Left lobe of liver (tissue), 2 donors: ENCODE data around the gene AIM2. TPM values are rescaled to one million over a fixed set of nuclear protein-coding genes. Genes with fewer than 3 reads are reported as not detected.
"Not testable (repeated sequence)": the region's sequence is repeated elsewhere in the genome, so short reads cannot be mapped to it uniquely, and the experiment has no call there.

Source experiments
- ATAC-seq: fragments of 200-7000 bp; cut with Tn5 transposase; one replicate; pipeline ENCODE4 v1.9.1; 2020; ENCODE audit warnings: mild to moderate bottlenecking, moderate library complexity
- DNase-seq: peaks from one replicate; pipeline ENCODE4 v3.0.0-alpha.2; 2020; ENCODE audit warnings: low spot score
- total RNA-seq: library from RNA; stranded (reverse); gene quantifications from one replicate; pipeline ENCODE4 v1.2.1, GENCODE V29; 2021
- donor health status: DM: no; HTN: no; CAD: no; lungs with moderate emphysema.
- donor health status: DM: no; HTN: yes; CAD: no.

The AIM2 gene
- total RNA-seq, 1 donor from 2014 or later: 0.23 TPM

GRCh38 chr1:159081626-159082025 lies 5.1 kb upstream of the AIM2 start:
- DNase-seq: no peak
- ATAC-seq: no peak

DNA sequence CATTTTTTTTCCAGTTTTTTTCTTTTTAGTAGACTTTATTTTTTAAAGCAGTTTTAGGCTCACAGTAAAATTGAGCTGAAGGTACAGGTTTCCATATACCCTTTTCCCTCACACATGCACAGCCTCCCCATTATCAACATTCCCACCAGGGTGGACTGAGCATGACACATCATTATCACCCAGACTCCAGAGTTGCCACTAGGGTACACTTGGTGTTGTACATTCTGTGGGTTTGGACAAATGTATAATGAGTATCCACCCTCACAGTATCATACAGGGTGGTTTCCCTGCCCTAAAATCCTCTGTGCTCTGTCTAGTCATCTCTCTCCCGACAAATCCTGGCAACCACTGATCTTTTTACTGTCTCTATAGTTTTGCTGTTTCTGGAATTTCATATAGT lies 3.0 kb upstream of the AIM2 start:
- DNase-seq (no peak), ATAC-seq (no peak)

- peak; percentile 52 for DNase-seq
- ATAC-seq: peak; percentile 18
These were observed 775 bp upstream of the AIM2 start for GRCh38 chr1:159077120-159077961.

DNA sequence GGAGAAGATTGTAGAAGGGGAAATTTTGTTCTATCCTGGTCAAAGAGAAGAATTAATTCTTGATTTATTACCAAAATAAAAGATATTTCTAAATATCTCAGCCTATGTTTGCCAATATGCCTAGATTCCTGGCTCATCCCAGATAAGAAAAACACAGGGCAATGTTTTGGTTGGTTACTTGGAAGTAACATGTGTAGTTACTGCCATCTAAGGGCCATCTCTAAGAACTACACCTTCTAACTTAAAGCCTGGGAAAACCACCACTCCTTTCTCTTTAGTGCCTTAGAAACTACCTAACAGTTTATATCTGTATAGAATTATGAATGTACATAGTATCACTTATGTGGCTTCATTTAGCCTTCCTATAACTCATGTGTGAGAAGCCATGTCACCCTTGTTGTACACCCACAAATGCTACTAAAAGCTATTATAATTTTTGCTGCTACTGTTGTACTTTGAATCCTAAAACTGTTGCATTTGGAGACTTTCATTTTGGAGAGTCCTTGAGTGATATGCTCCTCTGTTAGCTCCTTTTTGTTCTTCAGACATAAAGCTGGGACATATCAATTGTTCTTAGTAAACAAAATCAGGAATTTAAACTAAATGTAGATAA lies 4.5 kb downstream of the AIM2 start:
- ATAC-seq (peak; percentile 99), DNase-seq (no peak)

- DNase-seq: no peak
- ATAC-seq: no peak
These were observed 7.7 kb downstream of the AIM2 start for GRCh38 chr1:159068886-159069285.

DNA sequence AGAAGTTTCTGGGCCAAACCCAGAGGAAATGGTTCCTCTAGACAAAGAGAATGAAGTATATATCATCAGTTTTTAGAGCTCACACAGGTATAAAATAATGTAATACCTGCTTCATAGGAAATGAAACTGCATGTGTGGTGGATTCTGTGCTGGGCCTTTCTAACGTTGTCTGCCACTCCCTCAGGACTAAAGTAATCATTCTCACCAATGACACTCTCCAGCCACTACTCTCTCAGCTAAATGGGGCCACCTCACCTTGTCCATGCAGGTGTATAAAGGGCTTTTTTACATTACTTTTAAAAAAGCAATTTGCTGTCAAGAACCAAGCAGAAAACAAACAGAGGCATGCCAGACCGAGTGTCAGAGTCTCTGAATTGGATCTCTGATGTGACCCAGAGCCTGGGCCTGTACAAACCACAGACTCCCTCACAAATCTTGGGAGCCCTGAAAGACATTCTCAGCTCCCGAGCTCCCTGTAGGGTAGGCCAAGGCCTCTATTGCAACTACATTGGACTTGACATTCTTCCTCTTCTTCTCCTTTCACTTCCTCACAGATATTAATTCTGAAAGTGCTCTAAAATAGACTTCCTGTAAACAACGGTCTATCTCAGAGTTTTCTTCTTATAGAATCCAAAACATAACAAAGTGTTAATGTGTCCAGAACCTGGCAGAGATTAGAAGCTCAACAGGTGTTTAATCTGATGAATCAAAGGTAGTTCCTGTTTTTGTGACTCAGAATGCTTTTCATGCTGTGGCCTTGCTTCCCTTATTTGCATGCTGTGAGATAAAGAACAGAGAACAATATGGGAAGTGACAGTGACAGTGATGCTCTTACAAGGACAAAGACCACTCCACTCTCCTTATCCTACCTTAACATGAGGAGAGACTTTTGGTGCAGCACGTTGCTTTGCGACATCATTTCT lies 8.6 kb downstream of the AIM2 start:
- DNase-seq (no peak), ATAC-seq (peak; percentile 34)

DNA sequence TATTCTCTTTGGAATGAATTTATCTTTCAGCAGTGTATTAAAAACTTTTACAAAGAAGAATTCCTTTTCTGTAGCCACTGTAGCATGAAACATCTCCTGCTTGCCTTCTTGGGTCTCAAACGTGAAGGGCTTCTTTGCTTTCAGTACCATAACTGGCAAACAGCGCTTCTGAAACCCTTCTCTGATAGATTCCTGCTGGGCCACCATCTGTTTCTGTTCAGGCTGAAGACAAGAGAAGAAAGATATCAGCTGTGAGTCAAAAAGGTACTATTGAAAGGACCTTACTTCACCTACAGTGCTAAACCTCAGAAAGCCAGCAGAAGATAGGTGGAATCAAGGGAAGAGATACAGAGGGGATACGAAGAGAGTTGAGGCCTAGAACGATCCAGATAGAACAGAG lies 10.5 kb downstream of the AIM2 start:
- no peak for ATAC-seq
- DNase-seq: no peak

- DNase-seq (no peak), ATAC-seq (no peak)
These were observed 11.5 kb downstream of the AIM2 start for GRCh38 chr1:159065106-159065505.

- no peak for ATAC-seq
- DNase-seq: no peak
These were observed 17.8 kb downstream of the AIM2 start for GRCh38 chr1:159058751-159059150.

- ATAC-seq (no peak), DNase-seq (no peak)
These were observed 20.4 kb downstream of the AIM2 start for GRCh38 chr1:159056069-159056698.

GRCh38 chr1:159055181-159055641 lies 21.4 kb downstream of the AIM2 start:
- DNase-seq: no peak
- ATAC-seq: no peak

DNA sequence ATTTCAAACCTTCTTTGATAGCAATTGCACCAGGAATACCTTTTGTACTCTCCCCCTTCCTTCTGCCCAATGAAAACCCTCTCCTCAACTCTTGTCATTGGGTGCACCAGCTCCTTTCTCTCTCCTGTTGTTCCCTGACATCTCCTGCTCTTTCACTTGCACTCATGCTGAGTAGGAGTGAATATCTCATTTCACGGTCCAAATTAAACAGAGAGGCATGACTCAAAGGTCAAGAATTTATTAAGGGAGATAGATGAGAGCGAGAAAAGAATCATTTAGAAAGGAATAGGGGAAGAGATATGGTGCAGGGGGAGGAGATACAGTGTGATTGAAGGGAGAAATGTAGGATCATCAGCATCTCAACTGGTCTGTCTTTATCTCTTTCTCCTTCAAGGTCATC lies 22.1 kb downstream of the AIM2 start:
- no peak for ATAC-seq
- no peak for DNase-seq

- no peak for ATAC-seq
- DNase-seq: no peak
These were observed 25.1 kb downstream of the AIM2 start for GRCh38 chr1:159051436-159051835.

DNA sequence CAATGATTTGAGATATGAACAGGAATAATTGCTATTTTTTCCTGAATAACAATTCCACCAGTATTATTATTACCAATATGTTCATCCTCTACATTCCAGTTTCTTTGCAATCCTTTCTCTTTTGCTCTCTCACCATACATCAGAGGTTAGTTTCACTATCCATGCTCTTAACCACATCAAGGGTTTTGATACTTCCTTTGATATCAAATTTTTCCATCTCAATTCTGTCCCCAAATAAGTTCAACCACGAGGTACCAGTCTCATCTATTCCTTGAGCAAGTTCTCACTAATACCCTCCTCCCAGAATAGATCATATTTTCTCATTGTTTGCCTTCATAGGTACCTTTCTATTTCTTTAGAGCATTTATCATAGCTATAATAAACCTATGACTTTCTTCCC lies 30.1 kb downstream of the AIM2 start:
- not testable (repeated sequence) for DNase-seq, ATAC-seq

GRCh38 chr1:159040893-159041724 lies 35.5 kb downstream of the AIM2 start:
- no peak for ATAC-seq
- no peak for DNase-seq

DNA sequence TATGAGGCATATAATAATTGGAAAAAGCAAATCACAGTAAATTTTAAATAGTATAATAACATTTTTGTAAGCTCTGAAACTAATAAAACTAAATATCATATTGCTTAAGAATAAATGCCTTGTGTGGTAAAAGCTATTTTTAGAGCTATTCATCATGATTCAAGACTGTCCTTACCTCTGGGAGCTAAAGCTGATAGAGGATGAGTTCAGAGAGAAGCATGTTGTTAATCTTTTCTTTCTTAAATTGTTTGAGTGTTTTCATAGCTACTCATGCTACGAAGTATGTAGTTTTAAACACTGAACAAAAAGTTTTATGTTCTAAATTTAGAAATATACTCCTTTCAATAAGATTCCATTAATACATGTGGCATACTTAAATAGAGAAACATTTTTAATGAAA lies 36.4 kb downstream of the AIM2 start:
- no peak for ATAC-seq
- DNase-seq: no peak

GRCh38 chr1:159030877-159031447 lies 45.6 kb downstream of the AIM2 start:
- ATAC-seq (no peak), DNase-seq (no peak)

- no peak for DNase-seq
- no peak for ATAC-seq
These were observed 46.3 kb downstream of the AIM2 start for GRCh38 chr1:159030311-159030710.

DNA sequence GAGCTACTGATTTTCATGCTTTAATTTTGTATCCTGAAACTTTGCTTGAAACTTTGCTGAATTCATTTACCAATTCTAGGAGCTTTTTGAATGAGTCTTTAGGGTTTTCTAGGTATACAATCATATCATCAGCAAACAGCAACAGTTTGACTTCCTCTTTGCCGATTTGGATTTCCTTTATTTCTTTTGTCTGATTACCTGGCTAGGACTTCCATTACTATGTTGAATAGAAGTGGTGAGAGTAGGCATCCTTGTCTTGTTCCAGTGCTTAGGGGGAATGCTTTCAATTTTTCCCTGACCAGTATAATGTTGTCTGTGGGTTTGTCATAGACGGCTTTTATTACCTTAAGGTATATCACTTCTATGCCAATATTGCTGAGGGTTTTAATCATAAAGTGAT lies 49.7 kb downstream of the AIM2 start:
- not testable (repeated sequence) for DNase-seq, ATAC-seq

GRCh38 chr1:159025043-159025442 lies 51.5 kb downstream of the AIM2 start:
- ATAC-seq: no peak
- DNase-seq: no peak
